Measurements from ENCODE around the gene IFNA5. TPM values are rescaled to one million over a fixed set of nuclear protein-coding genes. Genes with fewer than 3 reads are reported as not detected.

Gene IFNA5
- total and polyA plus RNA-seq, 10 of the 15 experiments (the other 5 are each of a cell fraction or from before 2014, with no cell fraction given): not detected

DNA sequence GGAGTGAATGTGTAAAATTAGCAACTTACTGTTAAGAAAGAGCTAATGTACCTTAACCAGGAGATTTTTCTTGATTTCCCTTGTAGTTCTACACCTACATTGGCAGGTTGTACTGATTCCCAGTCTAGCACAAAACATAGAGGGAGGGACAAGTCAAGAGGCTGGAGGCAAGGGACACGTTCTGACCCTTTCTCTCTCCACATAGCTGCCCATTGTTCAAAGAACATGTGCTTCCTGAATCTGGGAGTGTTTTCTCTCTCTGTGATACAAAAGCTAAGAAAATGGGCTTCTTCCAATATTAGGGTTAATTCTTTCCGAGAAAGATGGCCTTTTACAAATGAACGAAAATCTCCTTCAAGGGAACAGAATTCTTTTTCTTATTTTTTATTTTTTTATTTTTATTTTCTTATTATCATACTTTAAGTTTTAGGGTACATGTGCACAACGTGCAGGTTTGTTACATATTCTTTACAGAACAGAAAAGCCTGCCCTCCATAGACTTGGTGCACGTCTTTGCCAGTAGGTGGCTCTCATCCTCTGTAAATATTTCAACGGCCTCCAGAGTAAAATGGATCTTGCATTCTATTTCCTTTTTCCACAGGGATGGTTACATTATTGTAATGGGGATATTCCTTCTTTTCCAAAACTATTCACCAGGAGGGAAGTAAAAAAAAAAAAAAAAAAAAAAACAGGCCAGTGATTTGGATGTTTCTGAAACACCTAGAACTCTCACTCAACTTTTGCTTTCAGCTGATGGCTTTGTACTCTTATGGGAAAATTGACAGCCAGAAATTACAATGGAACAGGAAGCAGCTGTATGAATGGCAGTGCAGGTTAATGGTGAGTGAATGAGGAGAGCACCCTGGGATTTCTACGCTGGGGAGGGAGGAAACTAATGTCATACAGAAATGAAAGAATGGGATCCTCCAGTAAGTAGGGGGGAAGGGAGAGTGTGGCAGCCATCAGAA lies 13.1 kb upstream of the IFNA5 start:
- no peak overlapping the region for H3K4me3 ChIP-seq
- in situ Hi-C loops (cut with MboI): loop anchor here (5.0 kb wide), 1 partner anchor 479 kb away; no protein-coding TSS in a partner anchor
- no TSS peak for BruUV-seq (replicated peaks)
- TF ChIP-seq SMAD1 (IDR thresholded peaks at IDR 0.05; ENCODE audit: low read depth, partially characterized antibody) (no peak), LARP7 (IDR thresholded peaks at IDR 0.05) (no peak), NRF1 (conservative IDR thresholded peaks at IDR 0.05; ENCODE audit: low read depth, low read length) (no peak), NFIC (IDR thresholded peaks at IDR 0.05; ENCODE audit: low read depth, low read length) (no peak), RCOR1 (conservative IDR thresholded peaks at IDR 0.05; ENCODE audit: low read depth, low read length) (no peak), IKZF2 (IDR thresholded peaks at IDR 0.05) (0 out of 4 replicates have a peak, but pooled peaks of 1 of the 2 experiments have one; percentile 13), NR2F1 (conservative IDR thresholded peaks at IDR 0.05) (no peak), BHLHE40 (IDR thresholded peaks at IDR 0.05; ENCODE audit: borderline replicate concordance in 1 of 2, low read depth in 2 of 2, low read length in 1 of 2) (0 out of 4 replicates have a peak, but pooled peaks of 1 of the 2 experiments have one; percentile 15)
- TF ChIP-seq, protein P1, sequence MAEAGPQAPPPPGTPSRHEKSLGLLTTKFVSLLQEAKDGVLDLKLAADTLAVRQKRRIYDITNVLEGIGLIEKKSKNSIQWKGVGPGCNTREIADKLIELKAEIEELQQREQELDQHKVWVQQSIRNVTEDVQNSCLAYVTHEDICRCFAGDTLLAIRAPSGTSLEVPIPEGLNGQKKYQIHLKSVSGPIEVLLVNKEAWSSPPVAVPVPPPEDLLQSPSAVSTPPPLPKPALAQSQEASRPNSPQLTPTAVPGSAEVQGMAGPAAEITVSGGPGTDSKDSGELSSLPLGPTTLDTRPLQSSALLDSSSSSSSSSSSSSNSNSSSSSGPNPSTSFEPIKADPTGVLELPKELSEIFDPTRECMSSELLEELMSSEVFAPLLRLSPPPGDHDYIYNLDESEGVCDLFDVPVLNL (IDR thresholded peaks at IDR 0.05; ENCODE audit: low read depth, low read length): no peak
- TF ChIP-seq, protein P2, sequence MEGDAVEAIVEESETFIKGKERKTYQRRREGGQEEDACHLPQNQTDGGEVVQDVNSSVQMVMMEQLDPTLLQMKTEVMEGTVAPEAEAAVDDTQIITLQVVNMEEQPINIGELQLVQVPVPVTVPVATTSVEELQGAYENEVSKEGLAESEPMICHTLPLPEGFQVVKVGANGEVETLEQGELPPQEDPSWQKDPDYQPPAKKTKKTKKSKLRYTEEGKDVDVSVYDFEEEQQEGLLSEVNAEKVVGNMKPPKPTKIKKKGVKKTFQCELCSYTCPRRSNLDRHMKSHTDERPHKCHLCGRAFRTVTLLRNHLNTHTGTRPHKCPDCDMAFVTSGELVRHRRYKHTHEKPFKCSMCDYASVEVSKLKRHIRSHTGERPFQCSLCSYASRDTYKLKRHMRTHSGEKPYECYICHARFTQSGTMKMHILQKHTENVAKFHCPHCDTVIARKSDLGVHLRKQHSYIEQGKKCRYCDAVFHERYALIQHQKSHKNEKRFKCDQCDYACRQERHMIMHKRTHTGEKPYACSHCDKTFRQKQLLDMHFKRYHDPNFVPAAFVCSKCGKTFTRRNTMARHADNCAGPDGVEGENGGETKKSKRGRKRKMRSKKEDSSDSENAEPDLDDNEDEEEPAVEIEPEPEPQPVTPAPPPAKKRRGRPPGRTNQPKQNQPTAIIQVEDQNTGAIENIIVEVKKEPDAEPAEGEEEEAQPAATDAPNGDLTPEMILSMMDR (IDR thresholded peaks at IDR 0.05 in 2 of 3, conservative IDR thresholded peaks at IDR 0.05 in 1 of 3; ENCODE audit: control insufficient read depth in 2 of 3, extremely low read depth in 1 of 3, insufficient read depth in 1 of 3, low read depth in 3 of 3, low read length in 3 of 3): peak; percentile 59 to 74 (median 66)
- TF ChIP-seq, protein P3, sequence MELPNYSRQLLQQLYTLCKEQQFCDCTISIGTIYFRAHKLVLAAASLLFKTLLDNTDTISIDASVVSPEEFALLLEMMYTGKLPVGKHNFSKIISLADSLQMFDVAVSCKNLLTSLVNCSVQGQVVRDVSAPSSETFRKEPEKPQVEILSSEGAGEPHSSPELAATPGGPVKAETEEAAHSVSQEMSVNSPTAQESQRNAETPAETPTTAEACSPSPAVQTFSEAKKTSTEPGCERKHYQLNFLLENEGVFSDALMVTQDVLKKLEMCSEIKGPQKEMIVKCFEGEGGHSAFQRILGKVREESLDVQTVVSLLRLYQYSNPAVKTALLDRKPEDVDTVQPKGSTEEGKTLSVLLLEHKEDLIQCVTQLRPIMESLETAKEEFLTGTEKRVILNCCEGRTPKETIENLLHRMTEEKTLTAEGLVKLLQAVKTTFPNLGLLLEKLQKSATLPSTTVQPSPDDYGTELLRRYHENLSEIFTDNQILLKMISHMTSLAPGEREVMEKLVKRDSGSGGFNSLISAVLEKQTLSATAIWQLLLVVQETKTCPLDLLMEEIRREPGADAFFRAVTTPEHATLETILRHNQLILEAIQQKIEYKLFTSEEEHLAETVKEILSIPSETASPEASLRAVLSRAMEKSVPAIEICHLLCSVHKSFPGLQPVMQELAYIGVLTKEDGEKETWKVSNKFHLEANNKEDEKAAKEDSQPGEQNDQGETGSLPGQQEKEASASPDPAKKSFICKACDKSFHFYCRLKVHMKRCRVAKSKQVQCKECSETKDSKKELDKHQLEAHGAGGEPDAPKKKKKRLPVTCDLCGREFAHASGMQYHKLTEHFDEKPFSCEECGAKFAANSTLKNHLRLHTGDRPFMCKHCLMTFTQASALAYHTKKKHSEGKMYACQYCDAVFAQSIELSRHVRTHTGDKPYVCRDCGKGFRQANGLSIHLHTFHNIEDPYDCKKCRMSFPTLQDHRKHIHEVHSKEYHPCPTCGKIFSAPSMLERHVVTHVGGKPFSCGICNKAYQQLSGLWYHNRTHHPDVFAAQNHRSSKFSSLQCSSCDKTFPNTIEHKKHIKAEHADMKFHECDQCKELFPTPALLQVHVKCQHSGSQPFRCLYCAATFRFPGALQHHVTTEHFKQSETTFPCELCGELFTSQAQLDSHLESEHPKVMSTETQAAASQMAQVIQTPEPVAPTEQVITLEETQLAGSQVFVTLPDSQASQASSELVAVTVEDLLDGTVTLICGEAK (IDR thresholded peaks at IDR 0.05; ENCODE audit: borderline replicate concordance): no peak
- TF ChIP-seq, protein P4, sequence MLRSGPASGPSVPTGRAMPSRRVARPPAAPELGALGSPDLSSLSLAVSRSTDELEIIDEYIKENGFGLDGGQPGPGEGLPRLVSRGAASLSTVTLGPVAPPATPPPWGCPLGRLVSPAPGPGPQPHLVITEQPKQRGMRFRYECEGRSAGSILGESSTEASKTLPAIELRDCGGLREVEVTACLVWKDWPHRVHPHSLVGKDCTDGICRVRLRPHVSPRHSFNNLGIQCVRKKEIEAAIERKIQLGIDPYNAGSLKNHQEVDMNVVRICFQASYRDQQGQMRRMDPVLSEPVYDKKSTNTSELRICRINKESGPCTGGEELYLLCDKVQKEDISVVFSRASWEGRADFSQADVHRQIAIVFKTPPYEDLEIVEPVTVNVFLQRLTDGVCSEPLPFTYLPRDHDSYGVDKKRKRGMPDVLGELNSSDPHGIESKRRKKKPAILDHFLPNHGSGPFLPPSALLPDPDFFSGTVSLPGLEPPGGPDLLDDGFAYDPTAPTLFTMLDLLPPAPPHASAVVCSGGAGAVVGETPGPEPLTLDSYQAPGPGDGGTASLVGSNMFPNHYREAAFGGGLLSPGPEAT (IDR thresholded peaks at IDR 0.05; ENCODE audit: low read depth): 0 out of 2 replicates have a peak, but pooled peaks have one; percentile 13

More for the DNA sequence above, 13.1 kb upstream of the IFNA5 start:
- ChIA-PET POLR2A (no interaction called here), SMC1A (ENCODE audit: uncharacterized antibody, unreplicated experiment) (interaction anchor here (0.6 to 3.4 kb wide), 23 partner anchors 11 to 216 kb away, joined by 3 to 19 read pairs (median 5); partner anchors contain the start of gene IFNA8), CTCF (interaction anchor here (0.5 to 6.4 kb wide), 61 partner anchors 8 to 1285 kb away, joined by 3 to 35 read pairs (median 4); partner anchors contain the start of gene KLHL9), RAD21 (ENCODE audit: unreplicated experiment) (interaction anchor here (0.6 to 2.7 kb wide), 19 partner anchors 11 to 1013 kb away, joined by 3 to 20 read pairs (median 4); no protein-coding TSS in a partner anchor)
- Histone ChIP-seq H2AFZ (ENCODE audit: control insufficient read depth, low read depth, low read length) (no peak overlapping the region), H3K9ac (ENCODE audit: control insufficient read depth, insufficient read depth, low read length) (no peak overlapping the region), H3K4me1 (ENCODE audit: control insufficient read depth, insufficient read depth, low read length) (no peaks in the 10 kb centered on the region), H3K27me3 (replicated peaks in 1 of 2; ENCODE audit: control insufficient read depth in 2 of 2, insufficient read depth in 2 of 2, low read length in 1 of 2) (no peaks in the 10 kb centered on the region), H3K79me2 (ENCODE audit: control insufficient read depth, insufficient read depth, low read length) (no peaks in the 10 kb centered on the region), H3K27ac (ENCODE audit: control insufficient read depth, insufficient read depth) (no peak overlapping the region), H3K4me2 (ENCODE audit: control insufficient read depth, insufficient read depth) (no peak overlapping the region), H4K20me1 (ENCODE audit: control insufficient read depth, insufficient read depth) (no peaks in the 10 kb centered on the region), H3K9me3 (replicated peaks; ENCODE audit: control insufficient read depth, insufficient read depth, low read length) (no peaks in the 10 kb centered on the region), H3K36me3 (ENCODE audit: control insufficient read depth in 2 of 2, insufficient read depth in 2 of 2, low read length in 1 of 2) (peaks cover 0 to 7% of the 10 kb centered on the region in 2 experiments; a peak in 3 of 4 replicates)
- FAIRE-seq (peak; percentile 80), DNase-seq (ENCODE audit: low read depth, low spot score) (no peak), ATAC-seq (peak; percentile 94)
- intact Hi-C loops (cut with micrococcal nuclease; ENCODE audit: unreplicated experiment): loop anchor here (1.0 to 10.0 kb wide), 5 partner anchors 66 to 471 kb away; no protein-coding TSS in a partner anchor
- 20% methylated on average over 7 of the region's 7 CpGs for WGBS (ENCODE audit: insufficient coverage, insufficient replicate concordance, low lambda C conversion rate, missing lambda C conversion rate)

Data from GM12878 (cell line).